HAP-1 (cell line): ENCODE results near the gene EGLN1.

Experiments
- DNase-seq, 2 experiments: peaks; one replicate each; pipeline ENCODE4 v3.0.0-alpha.2; 2016 to 2020; ENCODE audit warnings: low spot score in 2 of 2
- H3K27me3 ChIP-seq: fragments of 250-450 bp; sonication (Bioruptor Pico); 2 replicates; pipeline ENCODE4 v1.5.1; 2020; ENCODE audit warnings: low read depth, mild to moderate bottlenecking, moderate library complexity
- H3K36me3 ChIP-seq: fragments of 250-450 bp; sonication (Bioruptor Pico); replicated peaks from 2 replicates; pipeline ENCODE4 v1.5.1; 2020; ENCODE audit warnings: mild to moderate bottlenecking
- H3K4me1 ChIP-seq: fragments of 250-450 bp; sonication (Bioruptor Pico); 2 replicates; pipeline ENCODE4 v1.5.1; 2020; ENCODE audit warnings: mild to moderate bottlenecking
- H3K4me3 ChIP-seq: fragments of 250-450 bp; sonication (Bioruptor Pico); 2 replicates; pipeline ENCODE4 v1.5.1; 2020; ENCODE audit warnings: mild to moderate bottlenecking, moderate library complexity
- H3K9me3 ChIP-seq: fragments of 250-450 bp; sonication (Bioruptor Pico); 2 replicates; pipeline ENCODE4 v1.5.1; 2020; ENCODE audit warnings: mild to moderate bottlenecking, moderate library complexity
- in situ Hi-C: fragments of 300-500 bp; cut with MboI; formaldehyde crosslinking; loops from 3 replicates; pipeline ENCODE4 v1.14.3; 2020; ENCODE audit warnings: low sequenced_read_pairs, inconsistent platforms, mixed read lengths

Gene EGLN1

DNA sequence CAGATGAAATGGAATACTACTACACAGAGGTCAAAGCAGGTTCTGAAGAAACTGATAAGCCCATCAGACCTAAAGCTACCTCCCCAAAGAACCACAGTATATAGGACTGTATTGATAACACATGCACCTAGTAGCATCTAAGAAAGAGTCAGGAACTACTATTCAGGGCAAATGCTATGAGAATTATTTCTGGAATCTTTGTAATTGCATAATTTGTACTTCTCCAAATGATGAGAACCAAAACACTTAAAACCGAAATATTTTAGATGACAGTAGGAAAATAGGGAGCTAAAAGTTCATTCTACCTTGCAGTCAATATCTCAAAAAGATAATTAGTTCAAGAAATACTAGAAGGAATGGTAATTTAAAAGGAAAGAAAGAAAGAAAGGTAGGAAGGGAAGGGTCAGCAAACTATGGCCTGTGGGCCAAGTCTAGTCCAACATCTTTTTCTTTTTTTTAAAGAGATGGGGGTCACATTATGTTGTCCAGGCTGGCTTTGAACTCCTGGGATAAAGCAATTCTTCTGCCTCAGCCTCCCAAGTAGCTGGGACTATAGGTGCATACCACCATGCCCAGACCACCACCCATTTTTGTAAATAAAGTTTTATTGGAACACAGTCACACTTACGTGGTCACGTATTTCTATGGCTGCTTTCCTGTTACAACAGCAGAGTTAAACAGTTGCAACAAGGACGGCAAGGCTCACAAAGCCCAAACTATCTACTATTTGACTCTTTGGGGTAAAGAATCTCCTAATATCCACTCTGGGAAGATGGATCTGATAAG is 24.0 kb downstream of the EGLN1 start:
- no peak overlapping the region for H3K4me3 ChIP-seq
- in situ Hi-C loops: no loop called here
- DNase-seq: no peak
- peaks cover 10% of the 10 kb centered on the region for H3K4me1 ChIP-seq
- no peaks in the 10 kb centered on the region for H3K27me3 ChIP-seq
- no peaks in the 10 kb centered on the region for H3K36me3 ChIP-seq
- H3K9me3 ChIP-seq: no peaks in the 10 kb centered on the region

- H3K36me3 ChIP-seq: no peaks in the 10 kb centered on the region
- H3K9me3 ChIP-seq: no peaks in the 10 kb centered on the region
- DNase-seq: no peak
- in situ Hi-C loops: no loop called here
- no peak overlapping the region for H3K4me3 ChIP-seq
- H3K27me3 ChIP-seq: no peaks in the 10 kb centered on the region
- H3K4me1 ChIP-seq: peaks cover 10% of the 10 kb centered on the region
These were observed 25.4 kb downstream of the EGLN1 start for GRCh38 chr1:231396643-231397042.

GRCh38 chr1:231395998-231396390 is 26.1 kb downstream of the EGLN1 start:
- peaks cover 10% of the 10 kb centered on the region for H3K4me1 ChIP-seq
- no peaks in the 10 kb centered on the region for H3K9me3 ChIP-seq
- H3K36me3 ChIP-seq: no peaks in the 10 kb centered on the region
- no peaks in the 10 kb centered on the region for H3K27me3 ChIP-seq
- in situ Hi-C loops: no loop called here
- H3K4me3 ChIP-seq: no peak overlapping the region
- DNase-seq: no peak

- peaks cover 10% of the 10 kb centered on the region for H3K4me1 ChIP-seq
- H3K27me3 ChIP-seq: no peaks in the 10 kb centered on the region
- no peaks in the 10 kb centered on the region for H3K36me3 ChIP-seq
- no peak for DNase-seq
- no peak overlapping the region for H3K4me3 ChIP-seq
- H3K9me3 ChIP-seq: no peaks in the 10 kb centered on the region
- in situ Hi-C loops: no loop called here
These were observed 26.8 kb downstream of the EGLN1 start for GRCh38 chr1:231395076-231395997.

DNA sequence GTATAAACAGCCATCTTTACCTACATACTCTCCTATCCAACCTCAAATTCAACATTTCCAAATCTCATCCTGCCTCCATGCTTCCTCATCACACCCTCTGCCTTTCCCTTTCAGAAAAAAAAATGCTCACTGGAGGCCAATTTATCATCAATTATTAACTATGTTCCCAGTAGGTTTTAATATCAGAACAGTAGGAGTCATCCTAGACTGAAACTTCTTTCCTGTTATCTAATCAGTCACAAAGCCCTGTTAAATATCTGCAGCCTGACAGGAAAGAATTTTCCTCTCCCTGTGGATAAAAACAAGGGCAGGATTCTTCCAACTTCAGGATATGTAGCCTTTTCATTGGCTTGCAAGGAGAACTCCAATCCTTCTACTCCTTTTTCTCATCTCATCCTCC is 28.4 kb downstream of the EGLN1 start:
- H3K36me3 ChIP-seq: peaks cover 4% of the 10 kb centered on the region; the same call in 1 of the 2 replicates
- no peak overlapping the region for H3K4me3 ChIP-seq
- in situ Hi-C loops: no loop called here
- no peak for DNase-seq
- H3K27me3 ChIP-seq: no peaks in the 10 kb centered on the region
- H3K9me3 ChIP-seq: no peaks in the 10 kb centered on the region
- peaks cover 10% of the 10 kb centered on the region for H3K4me1 ChIP-seq

GRCh38 chr1:231392389-231393131 is 29.5 kb downstream of the EGLN1 start:
- in situ Hi-C loops: no loop called here
- Histone ChIP-seq H3K36me3 (peaks cover 4% of the 10 kb centered on the region; the same call in 1 of the 2 replicates), H3K27me3 (no peaks in the 10 kb centered on the region), H3K4me1 (peaks cover 10% of the 10 kb centered on the region), H3K4me3 (no peak overlapping the region), H3K9me3 (no peaks in the 10 kb centered on the region)
- no peak for DNase-seq

DNA sequence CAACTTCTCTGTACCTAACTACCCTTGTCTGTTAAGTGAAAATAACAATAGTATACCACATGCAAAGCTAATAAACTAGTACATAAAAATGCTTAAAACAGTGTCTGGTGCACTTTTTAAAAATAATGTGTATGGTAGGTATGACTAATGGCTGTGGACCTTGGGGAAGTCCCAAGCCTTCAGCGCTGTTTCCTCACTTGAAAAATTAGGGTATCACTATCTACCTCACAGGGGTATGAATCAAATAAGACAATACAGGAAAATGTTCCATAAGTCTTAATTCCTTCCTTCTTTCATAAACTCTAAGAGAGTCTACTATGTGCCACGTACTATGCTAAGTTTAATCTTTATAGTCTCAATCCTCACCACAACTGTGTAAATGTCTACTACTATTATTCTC is 32.0 kb downstream of the EGLN1 start:
- peaks cover 4% of the 10 kb centered on the region; the same call in 1 of the 2 replicates for H3K36me3 ChIP-seq
- peaks cover 10% of the 10 kb centered on the region for H3K4me1 ChIP-seq
- no peaks in the 10 kb centered on the region for H3K27me3 ChIP-seq
- no peaks in the 10 kb centered on the region for H3K9me3 ChIP-seq
- H3K4me3 ChIP-seq: no peak overlapping the region
- DNase-seq: no peak
- in situ Hi-C loops: no loop called here

- DNase-seq: no peak
- H3K4me1 ChIP-seq: no peaks in the 10 kb centered on the region; the same call in 1 of the 2 replicates
- no peak overlapping the region for H3K4me3 ChIP-seq
- peaks cover 4% of the 10 kb centered on the region; the same call in 1 of the 2 replicates for H3K36me3 ChIP-seq
- no peaks in the 10 kb centered on the region for H3K9me3 ChIP-seq
- in situ Hi-C loops: no loop called here
- no peaks in the 10 kb centered on the region for H3K27me3 ChIP-seq
These were observed 34.1 kb downstream of the EGLN1 start for GRCh38 chr1:231387770-231388669.

DNA sequence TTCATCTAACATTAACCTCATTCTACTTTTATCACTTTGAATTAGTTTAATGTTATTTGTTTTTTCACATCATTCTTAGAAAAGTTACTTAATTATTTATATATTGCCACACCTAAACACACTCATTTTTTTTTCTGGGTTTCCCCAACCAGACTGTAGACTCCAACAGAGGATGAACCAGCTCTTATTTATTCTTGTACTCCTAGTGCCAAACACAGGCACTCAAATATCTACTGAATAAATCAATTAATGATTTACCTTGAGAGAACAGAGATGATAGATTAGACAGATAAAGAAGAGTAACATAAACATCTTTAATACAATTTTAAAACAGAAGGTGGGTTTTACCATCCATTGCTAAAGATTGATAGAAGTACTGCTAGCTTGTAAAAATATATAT is 35.6 kb downstream of the EGLN1 start:
- in situ Hi-C loops: no loop called here
- Histone ChIP-seq H3K27me3 (no peaks in the 10 kb centered on the region), H3K36me3 (peaks cover 4% of the 10 kb centered on the region; the same call in 1 of the 2 replicates), H3K9me3 (no peaks in the 10 kb centered on the region), H3K4me1 (no peaks in the 10 kb centered on the region), H3K4me3 (no peak overlapping the region)
- DNase-seq: no peak

- DNase-seq: no peak
- Histone ChIP-seq H3K9me3 (no peaks in the 10 kb centered on the region), H3K4me3 (no peak overlapping the region), H3K36me3 (peaks cover 4% of the 10 kb centered on the region; the same call in 1 of the 2 replicates), H3K27me3 (no peaks in the 10 kb centered on the region), H3K4me1 (no peaks in the 10 kb centered on the region)
- in situ Hi-C loops: no loop called here
These were observed 36.7 kb downstream of the EGLN1 start for GRCh38 chr1:231385416-231385748.

GRCh38 chr1:231384696-231385415 is 37.2 kb downstream of the EGLN1 start:
- no peaks in the 10 kb centered on the region for H3K9me3 ChIP-seq
- no peaks in the 10 kb centered on the region; the same call in 1 of the 2 replicates for H3K36me3 ChIP-seq
- in situ Hi-C loops: no loop called here
- no peak for DNase-seq
- no peaks in the 10 kb centered on the region for H3K27me3 ChIP-seq
- H3K4me3 ChIP-seq: no peak overlapping the region
- H3K4me1 ChIP-seq: peaks cover under 1% of the 10 kb centered on the region

GRCh38 chr1:231383159-231383860 is 38.8 kb downstream of the EGLN1 start:
- no peaks in the 10 kb centered on the region for H3K9me3 ChIP-seq
- H3K36me3 ChIP-seq: no peaks in the 10 kb centered on the region
- in situ Hi-C loops: no loop called here
- H3K4me1 ChIP-seq: peaks cover 2% of the 10 kb centered on the region
- no peak overlapping the region for H3K4me3 ChIP-seq
- no peaks in the 10 kb centered on the region for H3K27me3 ChIP-seq
- no peak for DNase-seq
